Measurements from ENCODE around the gene FADS1.

GRCh38 chr11:61861634-61862033 is 44.8 kb upstream of the FADS1 start:
- TF ChIP-seq CTCF (IDR thresholded peaks at IDR 0.05) (no peak), POLR2A (IDR thresholded peaks at IDR 0.05) (no peak)
